ENCODE data around the gene FAM222A. TPM values are rescaled to one million over a fixed set of nuclear protein-coding genes. Genes with fewer than 3 reads are reported as not detected.

Gene FAM222A
- total RNA-seq, 1 experiment from 2014 or later = 2.8 TPM

GRCh38 chr12:109817627-109818231 lies 104.1 kb downstream of the FAM222A start:
- H2BK12ac ChIP-seq (ENCODE audit: insufficient read length, low read depth, low read length) = no peak overlapping the region
- no peak overlapping the region for H3K23ac ChIP-seq (ENCODE audit: insufficient read length, low read depth, low read length)
- no peak overlapping the region for H3K14ac ChIP-seq (ENCODE audit: insufficient read depth, low read length)
- no peak overlapping the region for H4K5ac ChIP-seq (ENCODE audit: insufficient read length, low read depth, low read length)
- DNase-seq = no peak
- H3K27ac ChIP-seq (ENCODE audit: insufficient read length, low read depth, low read length) = no peak overlapping the region
- no peak overlapping the region for H3K56ac ChIP-seq (ENCODE audit: insufficient read length, low read depth, low read length)
- no peak overlapping the region for H4K8ac ChIP-seq (replicated peaks; ENCODE audit: insufficient read length, low read depth, low read length)
- no peak overlapping the region for H2BK15ac ChIP-seq (ENCODE audit: low read depth, low read length)
- no peaks in the 10 kb centered on the region for H3K9me3 ChIP-seq (ENCODE audit: control insufficient read depth, low read depth, low read length)
- TF ChIP-seq CTCF (conservative IDR thresholded peaks at IDR 0.05) = no peak
- no peak overlapping the region for H3K4ac ChIP-seq (ENCODE audit: low read depth, low read length)
- no peak overlapping the region for H2AK5ac ChIP-seq (ENCODE audit: insufficient read length, low read length)
- no peak overlapping the region for H3K18ac ChIP-seq (ENCODE audit: insufficient read length, low read depth, low read length)
- Mint-ChIP-seq H3K4me3 (no peak overlapping the region), H3K27me3 (ENCODE audit: low read depth) (no peaks in the 10 kb centered on the region), H3K27ac (no peak overlapping the region), H3K36me3 (ENCODE audit: insufficient read depth in 1 of 3, low read depth in 3 of 3) (no peaks in the 10 kb centered on the region), H3K9me3 (no peaks in the 10 kb centered on the region), H3K4me1 (peaks cover 14 to 18% of the 10 kb centered on the region in 2 experiments)
- no CpG with 5 or more reads among the region's 8 CpGs for WGBS (ENCODE audit: extremely low coverage, insufficient read length, low lambda C conversion rate)
- no peaks in the 10 kb centered on the region for H3K23me2 ChIP-seq (ENCODE audit: insufficient read length, low read depth, low read length, poor library complexity, severe bottlenecking)
- H3K9ac ChIP-seq (ENCODE audit: extremely low read depth, insufficient read length, low read length) = no peak overlapping the region
- no peak overlapping the region for H3K4me2 ChIP-seq (ENCODE audit: insufficient read depth, insufficient read length, low read length)
- no peaks in the 10 kb centered on the region for H3K79me2 ChIP-seq (ENCODE audit: insufficient read depth, low read length)
- no peak overlapping the region for H4K91ac ChIP-seq (ENCODE audit: insufficient read length, low read depth, low read length)
- H3K27me3 ChIP-seq (ENCODE audit: insufficient read depth, low read length) = no peaks in the 10 kb centered on the region
- H3T11ph ChIP-seq (ENCODE audit: low read length) = no peak overlapping the region
- no peak overlapping the region for H2BK5ac ChIP-seq (ENCODE audit: insufficient read length, low read length)
- no peak overlapping the region for H2BK20ac ChIP-seq (ENCODE audit: low read depth, low read length, poor library complexity, severe bottlenecking)
- no peak overlapping the region for H2BK120ac ChIP-seq (ENCODE audit: low read depth, low read length, poor library complexity, severe bottlenecking)
- peaks cover 2% of the 10 kb centered on the region for H4K20me1 ChIP-seq (ENCODE audit: control insufficient read depth, insufficient read depth, insufficient read length)
- no peaks in the 10 kb centered on the region for H3K79me1 ChIP-seq (ENCODE audit: insufficient read depth, low read depth, low read length, poor library complexity, severe bottlenecking)
- H3K4me1 ChIP-seq (ENCODE audit: insufficient read depth, low read length) = no peaks in the 10 kb centered on the region
- H2AFZ ChIP-seq (ENCODE audit: low read length) = no peak overlapping the region

All from H9 (cell line).